Muscle of back (tissue), 13 donors: ENCODE data around the gene STARD8. TPM values are rescaled to one million over a fixed set of nuclear protein-coding genes. Genes with fewer than 3 reads are reported as not detected.
"Not testable (repeated sequence)": the region's sequence is repeated elsewhere in the genome, so short reads cannot be mapped to it uniquely, and the experiment has no call there.

Experiments used
- DNase-seq, 3 donors: peaks; one replicate each; pipeline versions ENCODE4 v3.0.0 to v3.0.0-alpha.2; 2013
- long read RNA-seq, 9 donors: transcript quantifications; one replicate each; lab custom pipeline, GENCODE V29; 2026
- polyA plus RNA-seq, 10 donors: library from polyadenylated mRNA; unstranded; fragments of 120-200 nt; gene quantifications; one replicate each; pipeline ENCODE4 v1.2.1, GENCODE V29; 2013; ENCODE audit not compliant: insufficient read length in 10 of 10

The STARD8 gene, protein sequence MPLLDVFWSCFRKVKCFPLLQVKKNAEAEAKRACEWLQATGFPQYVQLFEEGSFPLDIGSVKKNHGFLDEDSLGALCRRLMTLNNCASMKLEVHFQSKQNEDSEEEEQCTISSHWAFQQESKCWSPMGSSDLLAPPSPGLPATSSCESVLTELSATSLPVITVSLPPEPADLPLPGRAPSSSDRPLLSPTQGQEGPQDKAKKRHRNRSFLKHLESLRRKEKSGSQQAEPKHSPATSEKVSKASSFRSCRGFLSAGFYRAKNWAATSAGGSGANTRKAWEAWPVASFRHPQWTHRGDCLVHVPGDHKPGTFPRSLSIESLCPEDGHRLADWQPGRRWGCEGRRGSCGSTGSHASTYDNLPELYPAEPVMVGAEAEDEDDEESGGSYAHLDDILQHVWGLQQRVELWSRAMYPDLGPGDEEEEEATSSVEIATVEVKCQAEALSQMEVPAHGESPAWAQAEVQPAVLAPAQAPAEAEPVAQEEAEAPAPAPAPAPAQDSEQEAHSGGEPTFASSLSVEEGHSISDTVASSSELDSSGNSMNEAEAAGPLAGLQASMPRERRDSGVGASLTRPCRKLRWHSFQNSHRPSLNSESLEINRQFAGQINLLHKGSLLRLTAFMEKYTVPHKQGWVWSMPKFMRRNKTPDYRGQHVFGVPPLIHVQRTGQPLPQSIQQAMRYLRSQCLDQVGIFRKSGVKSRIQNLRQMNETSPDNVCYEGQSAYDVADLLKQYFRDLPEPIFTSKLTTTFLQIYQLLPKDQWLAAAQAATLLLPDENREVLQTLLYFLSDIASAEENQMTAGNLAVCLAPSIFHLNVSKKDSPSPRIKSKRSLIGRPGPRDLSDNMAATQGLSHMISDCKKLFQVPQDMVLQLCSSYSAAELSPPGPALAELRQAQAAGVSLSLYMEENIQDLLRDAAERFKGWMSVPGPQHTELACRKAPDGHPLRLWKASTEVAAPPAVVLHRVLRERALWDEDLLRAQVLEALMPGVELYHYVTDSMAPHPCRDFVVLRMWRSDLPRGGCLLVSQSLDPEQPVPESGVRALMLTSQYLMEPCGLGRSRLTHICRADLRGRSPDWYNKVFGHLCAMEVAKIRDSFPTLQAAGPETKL
- 10 to 100 TPM; 12.4 to 21.3 (median 18.2) TPM for polyA plus RNA-seq
- long read RNA-seq, donor 1, full-length matches to known transcripts, result 1 of 7 reads
- long read RNA-seq, donor 1, partial matches to known transcripts, result 6 of 7 reads
- long read RNA-seq, donor 1, other reads (novel, unspliced or antisense), result 0 of 7 reads
- long read RNA-seq, donor 2, full-length matches to known transcripts, result 1 of 1 reads
- long read RNA-seq, donor 2, partial matches to known transcripts, result 0 of 1 reads
- long read RNA-seq, donor 2, other reads (novel, unspliced or antisense), result 0 of 1 reads
- long read RNA-seq, donor 3, result 0 reads
- long read RNA-seq, donor 4, full-length matches to known transcripts, result 1 of 1 reads
- long read RNA-seq, donor 4, partial matches to known transcripts, result 0 of 1 reads
- long read RNA-seq, donor 4, other reads (novel, unspliced or antisense), result 0 of 1 reads
- long read RNA-seq, donor 5, result 0 reads
- long read RNA-seq, donor 6, full-length matches to known transcripts, result 1 of 1 reads
- long read RNA-seq, donor 6, partial matches to known transcripts, result 0 of 1 reads
- long read RNA-seq, donor 6, other reads (novel, unspliced or antisense), result 0 of 1 reads
- long read RNA-seq, donor 7, full-length matches to known transcripts, result 2 of 2 reads
- long read RNA-seq, donor 7, partial matches to known transcripts, result 0 of 2 reads
- long read RNA-seq, donor 7, other reads (novel, unspliced or antisense), result 0 of 2 reads
- long read RNA-seq, donor 8, full-length matches to known transcripts, result 2 of 2 reads
- long read RNA-seq, donor 8, partial matches to known transcripts, result 0 of 2 reads
- long read RNA-seq, donor 8, other reads (novel, unspliced or antisense), result 0 of 2 reads
- long read RNA-seq, donor 9, result 0 reads

- peak in 1 of 3 donors; percentile 80 for DNase-seq
Observed at GRCh38 chrX:68647156-68647957, at the start of gene STARD8. Gene STARD8 (plus strand): TSS chrX:68647666. CDS start chrX:68647883, 217 bp downstream.

DNA sequence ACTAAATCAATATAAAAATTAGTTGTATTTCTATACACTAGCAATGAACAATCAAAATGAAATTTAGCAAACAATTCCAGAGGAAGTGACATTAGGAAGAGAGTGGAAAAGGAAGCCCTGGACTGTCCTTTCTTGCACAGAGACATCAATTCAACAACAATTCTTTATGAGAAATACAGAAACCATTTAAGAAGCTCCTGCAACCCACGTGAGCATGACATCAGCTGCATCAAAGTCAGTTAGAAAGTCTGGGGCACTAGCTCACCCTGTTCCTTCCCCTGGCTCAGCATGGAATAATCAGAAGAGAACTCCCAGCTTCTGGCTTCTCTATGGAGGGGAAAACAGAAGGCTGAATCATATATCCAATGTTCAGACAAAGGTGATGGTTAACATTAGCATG, 48.6 kb upstream of the STARD8 start:
- DNase-seq, result no peak

DNA sequence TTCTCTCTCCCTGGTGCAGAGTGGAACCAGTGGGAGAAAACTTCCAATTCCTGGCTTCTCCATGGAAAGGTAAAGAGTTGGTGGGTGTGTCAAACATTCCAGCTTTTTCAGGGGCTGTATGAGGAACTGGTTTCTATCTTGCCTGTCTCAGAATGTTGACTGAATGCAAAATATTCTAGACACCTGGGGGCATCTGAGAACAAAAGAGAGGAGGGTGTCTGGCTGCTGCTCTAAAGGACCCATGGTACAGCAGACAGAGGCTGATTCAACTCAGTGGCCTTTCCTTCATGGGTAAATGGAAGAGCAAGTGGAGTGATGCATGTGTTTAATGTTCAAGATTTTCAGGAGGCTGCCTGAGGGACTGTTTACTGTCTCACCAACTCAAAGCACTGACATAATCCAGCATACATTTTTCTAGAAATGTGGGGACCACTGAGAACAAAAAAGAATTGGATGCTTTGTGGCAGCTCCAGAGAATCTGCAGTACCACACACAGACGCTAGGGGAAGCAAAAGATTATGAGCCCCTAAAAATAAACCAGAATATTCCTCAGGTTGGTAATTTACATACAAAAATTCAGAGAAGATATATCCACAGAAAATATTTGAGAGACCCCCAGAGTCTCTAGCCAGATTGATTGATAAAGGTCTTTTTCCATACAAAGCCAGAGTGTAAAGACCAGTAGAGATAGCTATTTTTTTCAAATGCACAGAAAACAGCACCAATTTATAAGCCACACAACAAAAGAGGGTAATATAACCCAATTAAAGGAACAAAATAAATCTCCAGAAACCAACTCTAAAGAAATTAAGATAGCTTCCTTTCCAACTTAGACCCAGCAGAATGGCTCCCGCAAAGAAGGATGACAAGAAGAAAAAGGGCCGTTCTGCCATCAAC, 48.0 kb upstream of the STARD8 start:
- no peak for DNase-seq

DNA sequence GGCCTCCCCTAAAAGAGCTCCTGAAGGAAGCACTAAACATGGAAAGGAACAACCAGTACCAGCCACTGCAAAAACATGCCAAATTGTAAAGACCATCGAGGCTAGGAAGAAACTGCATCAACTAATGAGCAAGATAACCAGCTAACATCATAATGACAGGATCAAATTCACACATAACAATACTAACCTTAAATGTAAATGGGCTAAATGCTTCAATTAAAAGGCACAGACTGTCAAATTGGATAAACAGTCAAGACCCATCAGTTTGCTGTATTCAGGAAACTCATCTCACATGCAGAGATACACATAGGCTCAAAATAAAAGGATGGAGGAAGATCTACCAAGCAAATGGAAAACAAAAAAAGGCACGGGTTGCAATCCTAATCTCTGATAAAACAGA, 43.2 kb upstream of the STARD8 start:
- not testable (repeated sequence) for DNase-seq

DNA sequence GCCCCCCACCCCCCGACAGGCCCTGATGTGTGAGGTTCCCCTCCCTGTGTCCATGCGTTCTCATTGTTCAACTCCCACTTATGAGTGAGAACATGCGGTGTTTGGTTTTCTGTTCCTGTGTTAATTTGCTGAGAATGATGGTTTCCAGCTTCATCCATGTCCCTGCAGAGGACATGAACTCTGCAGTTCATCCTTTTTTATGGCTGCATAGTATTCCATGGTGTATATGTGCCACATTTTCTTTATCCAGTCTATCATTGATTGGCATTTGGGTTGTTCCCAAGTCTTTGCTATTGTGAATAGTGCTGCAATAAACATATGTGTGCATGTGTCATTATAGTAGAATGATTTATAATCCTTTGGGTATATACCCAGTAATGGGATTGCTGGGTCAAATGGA, 32.7 kb upstream of the STARD8 start:
- DNase-seq, result not testable (repeated sequence)

- no peak for DNase-seq
Observed at GRCh38 chrX:68627986-68628385, 19.5 kb upstream of the STARD8 start.

DNA sequence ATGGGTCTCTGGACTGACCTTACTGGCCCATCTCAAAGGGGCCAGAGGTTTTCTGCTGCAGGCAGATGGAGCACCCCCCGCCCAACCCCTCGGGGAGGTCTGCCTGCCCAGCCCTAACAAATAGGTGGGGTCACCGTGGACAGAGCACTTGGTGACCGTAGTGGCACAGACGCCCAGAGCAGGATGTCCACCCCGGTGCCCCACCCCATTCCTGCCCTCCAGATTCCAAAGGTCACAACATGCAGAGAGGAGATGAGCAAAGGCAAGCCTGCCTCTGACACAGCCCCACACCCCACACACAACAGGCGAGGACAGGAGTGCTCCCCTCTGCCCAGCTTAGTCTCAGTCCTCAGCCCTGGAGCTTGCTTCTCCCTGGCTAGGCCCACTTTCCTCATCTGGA, 17.5 kb upstream of the STARD8 start:
- not testable (repeated sequence) for DNase-seq

DNA sequence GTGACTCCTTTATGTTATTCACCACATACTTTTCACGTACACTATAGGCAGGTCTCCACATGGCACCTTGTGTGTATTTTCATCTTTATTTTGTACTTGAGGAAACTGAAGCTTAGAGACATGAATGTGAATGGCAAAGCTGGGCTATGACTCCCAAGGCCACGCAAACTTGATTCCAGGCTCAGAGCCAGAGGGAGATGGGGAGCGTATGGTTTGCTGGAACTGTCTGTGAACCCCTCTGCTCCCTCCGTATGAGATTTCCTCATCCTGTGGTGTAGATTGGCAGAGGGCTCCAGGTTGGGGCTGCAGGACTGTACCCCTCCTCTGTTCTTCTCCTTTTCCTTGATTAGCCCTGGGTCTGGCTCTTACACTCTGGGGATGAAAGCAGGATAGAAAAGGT, 16.1 kb upstream of the STARD8 start:
- DNase-seq, result no peak

DNA sequence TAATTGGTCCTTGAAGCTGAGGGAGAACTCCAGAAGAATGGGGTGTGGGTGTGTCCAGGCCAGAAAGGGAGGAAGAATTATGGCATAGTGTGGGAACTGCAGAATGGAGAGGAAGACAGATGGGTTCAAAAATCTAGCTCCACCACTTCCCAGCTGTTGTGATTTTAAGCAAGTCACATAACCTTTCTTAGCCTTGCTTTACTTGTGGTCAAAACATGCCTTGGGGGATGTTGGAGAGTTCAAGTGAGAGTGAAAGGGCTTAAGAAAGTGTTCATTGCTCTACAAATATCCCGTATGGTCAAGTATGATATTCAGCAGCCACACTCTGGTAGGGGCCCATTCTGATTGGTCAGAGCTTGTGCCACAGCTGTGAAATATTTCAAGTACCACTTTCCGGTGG, 15.0 kb upstream of the STARD8 start:
- no peak for DNase-seq

DNA sequence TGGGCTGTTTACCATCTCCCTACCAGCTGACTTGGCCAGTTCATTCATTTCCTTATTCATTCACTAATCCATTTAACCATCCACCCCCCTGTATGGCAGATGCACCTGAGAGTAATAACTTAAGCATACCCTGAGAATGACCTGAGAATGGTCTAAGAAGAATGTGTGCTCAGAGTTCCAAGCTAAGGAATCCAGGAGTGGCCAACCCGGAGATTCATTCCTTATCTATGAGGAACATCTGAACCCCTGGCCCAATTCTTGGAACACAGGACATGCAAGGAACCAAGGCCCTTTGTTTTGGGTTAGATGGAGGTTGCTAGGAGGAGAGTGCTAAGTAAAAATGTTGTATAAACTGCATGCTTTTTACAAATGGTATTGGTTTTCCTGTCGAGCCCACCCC, 13.5 kb upstream of the STARD8 start:
- DNase-seq, result no peak

- no peak for DNase-seq
Observed at GRCh38 chrX:68634649-68635227, 12.7 kb upstream of the STARD8 start.

- DNase-seq, result no peak
Observed at GRCh38 chrX:68640661-68641060, 6.8 kb upstream of the STARD8 start.

GRCh38 chrX:68644861-68645260, 2.6 kb upstream of the STARD8 start:
- no peak for DNase-seq

- DNase-seq, result no peak
Observed at GRCh38 chrX:68646421-68646820, 1.0 kb upstream of the STARD8 start.

- no peak for DNase-seq
Observed at GRCh38 chrX:68648960-68649359, 1.5 kb downstream of the STARD8 start.

GRCh38 chrX:68650491-68650890, 3.0 kb downstream of the STARD8 start:
- no peak for DNase-seq

DNA sequence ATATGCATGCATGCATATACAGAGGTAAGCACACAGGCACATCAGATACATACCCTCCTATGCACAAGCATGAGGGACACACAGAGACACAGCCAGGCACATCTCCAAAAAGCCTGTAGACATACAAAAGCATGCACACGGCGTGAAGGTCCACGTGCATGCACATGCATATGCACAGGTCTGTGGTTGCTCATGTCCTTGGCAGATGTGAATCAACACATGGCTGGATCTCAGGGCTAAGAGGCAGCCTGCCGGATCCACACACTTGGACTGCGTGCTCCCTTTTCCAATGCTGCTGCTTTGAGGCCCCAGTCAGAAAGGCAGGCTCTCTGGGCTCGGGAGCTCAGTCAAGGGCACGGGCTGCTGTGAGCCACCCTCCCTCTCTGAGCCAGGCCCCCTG, 3.6 kb downstream of the STARD8 start:
- peak in 1 of 3 donors; percentile 51 for DNase-seq
